HG03280 (cell line): ENCODE data around the gene ZFYVE21.

Experiments
- ATAC-seq: cut with Tn5 transposase; IDR thresholded peaks from one replicate; pipeline ENCODE4 v1.9.1; 2021; ENCODE audit warnings: mild to moderate bottlenecking, moderate library complexity; ENCODE audit not compliant: unreplicated experiment

Gene ZFYVE21

GRCh38 chr14:103704708-103705107 lies 10.9 kb upstream of the ZFYVE21 start:
- ATAC-seq = no peak

GRCh38 chr14:103705118-103705503 lies 10.5 kb upstream of the ZFYVE21 start:
- no peak for ATAC-seq

GRCh38 chr14:103705504-103706284 lies 9.9 kb upstream of the ZFYVE21 start:
- no peak for ATAC-seq

DNA sequence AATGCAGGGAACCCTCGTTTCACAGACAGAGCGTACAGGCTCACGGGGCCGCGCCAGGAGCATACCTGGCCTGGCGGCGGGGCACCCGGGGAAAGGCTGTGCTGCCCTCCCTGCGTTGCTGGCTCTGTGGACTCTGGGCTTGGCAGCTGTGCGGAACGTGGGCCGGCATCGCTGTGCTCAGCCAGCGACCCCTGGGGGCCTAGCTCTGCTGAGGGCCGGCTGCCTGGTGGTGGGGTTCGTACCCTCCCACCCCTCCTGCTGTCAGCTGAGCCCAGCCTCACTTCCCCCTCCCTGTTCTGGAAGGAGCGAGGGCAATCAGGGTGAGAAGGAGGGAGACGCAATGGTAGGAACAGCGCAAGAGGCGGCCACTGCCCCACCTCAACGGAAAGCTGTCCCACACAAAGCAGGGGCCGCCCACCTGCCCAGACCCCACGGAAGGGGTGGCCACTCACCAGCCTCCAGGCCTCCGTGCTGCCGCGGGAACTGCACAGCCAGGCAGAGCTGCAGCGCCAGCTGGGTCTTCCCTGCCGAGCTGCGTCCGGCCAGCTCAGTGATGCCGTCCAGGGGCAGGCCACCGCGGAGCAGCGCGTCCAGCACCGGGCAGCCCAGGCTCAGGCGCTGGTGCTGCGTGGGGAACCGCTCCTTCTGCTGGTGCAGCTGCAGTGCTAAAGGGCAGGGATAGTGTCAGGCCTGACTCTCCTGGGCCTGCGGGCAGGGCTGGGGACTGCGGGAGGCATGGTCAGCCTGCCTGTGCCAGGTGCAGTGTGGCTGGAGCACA lies 8.9 kb upstream of the ZFYVE21 start:
- ATAC-seq = no peak

GRCh38 chr14:103707329-103708263 lies 8.0 kb upstream of the ZFYVE21 start:
- ATAC-seq = no peak

DNA sequence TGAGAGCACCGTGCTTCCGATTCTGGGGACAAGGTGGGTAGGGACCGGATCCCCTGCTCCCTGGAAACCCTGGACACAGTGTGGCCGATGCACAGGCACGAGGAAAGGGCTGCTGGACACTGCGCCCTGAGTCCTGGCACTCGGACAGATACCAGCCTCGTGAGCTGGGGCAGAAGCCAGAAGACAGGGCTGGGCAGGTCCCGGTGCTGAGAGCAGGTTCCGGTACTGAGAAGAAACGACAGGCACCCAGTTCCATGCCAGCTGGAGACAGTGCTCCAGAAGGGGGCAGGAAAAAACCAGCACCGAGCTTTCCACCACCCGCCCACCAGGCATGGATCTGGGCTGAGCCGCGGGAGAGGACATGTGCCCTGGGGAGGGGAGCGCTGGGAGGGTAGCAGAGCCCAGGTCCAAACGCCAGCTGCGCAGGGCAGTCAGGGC lies 6.8 kb upstream of the ZFYVE21 start:
- no peak for ATAC-seq

GRCh38 chr14:103709814-103710213 lies 5.8 kb upstream of the ZFYVE21 start:
- no peak for ATAC-seq

DNA sequence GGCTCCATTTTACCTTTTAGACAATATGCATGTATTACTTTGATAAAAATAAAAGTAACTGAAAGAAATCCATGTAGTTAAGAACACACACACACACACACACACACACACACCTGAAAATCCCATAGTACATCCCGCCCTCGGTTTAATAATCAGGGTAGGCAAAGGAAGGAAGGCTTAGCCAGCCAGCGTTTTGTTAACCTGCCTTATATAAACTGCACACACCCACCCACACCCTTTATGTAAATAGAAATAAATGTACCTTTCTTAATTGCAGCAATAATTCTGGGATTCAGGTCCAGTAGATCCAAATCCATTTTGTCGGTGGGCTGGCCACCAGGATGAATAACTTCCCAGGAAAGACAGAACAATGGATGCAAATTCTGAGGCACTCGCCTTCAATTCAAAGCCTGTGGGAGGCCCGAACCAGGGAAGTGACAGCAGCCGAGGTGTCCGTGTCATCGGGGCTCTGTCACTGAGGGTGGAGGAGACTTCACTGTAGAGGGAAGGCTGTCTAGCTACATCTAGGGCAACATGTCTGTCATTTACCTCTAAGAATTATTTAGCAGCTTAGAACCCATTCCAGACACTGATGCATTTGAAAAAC lies 4.7 kb upstream of the ZFYVE21 start:
- no peak for ATAC-seq

DNA sequence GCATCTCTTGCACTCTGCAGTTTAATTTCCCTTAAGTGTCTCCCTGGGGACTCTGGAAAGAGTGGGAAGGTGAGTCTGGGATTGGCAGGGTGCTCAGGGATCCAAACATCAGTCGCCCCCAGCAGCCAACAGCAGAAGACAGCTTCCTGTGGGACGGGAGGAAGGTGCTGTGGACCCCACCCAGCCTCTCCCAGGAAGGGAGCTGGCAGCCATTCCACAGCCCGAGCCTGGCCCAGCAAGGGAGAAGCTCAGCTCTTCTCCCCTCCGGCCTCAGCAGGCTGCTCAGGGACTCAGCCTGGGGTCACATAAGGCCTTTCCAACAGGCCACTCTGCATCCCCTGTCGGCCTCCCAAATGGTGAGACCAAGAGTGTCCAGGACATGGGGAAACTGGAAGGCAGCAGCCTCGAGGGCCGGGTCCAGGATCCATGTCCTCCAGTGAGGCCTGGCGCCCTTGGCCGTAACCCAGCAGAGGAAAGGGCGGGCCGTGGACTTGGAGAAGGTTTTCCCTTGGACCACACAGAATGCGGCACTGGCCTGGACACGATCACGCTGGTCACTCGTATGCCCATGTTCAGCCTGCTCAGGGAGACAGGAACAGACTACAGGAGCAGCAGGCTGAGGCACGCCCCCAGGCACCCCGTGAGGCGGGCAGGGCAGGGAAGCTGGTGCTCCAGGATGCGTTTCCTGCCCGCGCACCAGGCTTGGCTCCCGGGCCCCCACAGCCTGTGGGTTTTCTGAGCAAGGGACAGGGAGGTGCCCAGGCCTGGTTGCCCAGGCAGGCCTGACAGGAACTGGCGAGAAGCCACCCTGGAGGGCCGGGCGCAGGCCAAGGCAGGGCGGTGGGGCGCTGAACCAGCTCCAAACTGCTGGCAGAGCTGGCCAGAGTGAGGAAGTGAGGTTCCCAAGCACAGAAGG lies 3.8 kb upstream of the ZFYVE21 start:
- ATAC-seq = no peak

GRCh38 chr14:103712633-103713247 lies 2.9 kb upstream of the ZFYVE21 start:
- ATAC-seq = no peak

DNA sequence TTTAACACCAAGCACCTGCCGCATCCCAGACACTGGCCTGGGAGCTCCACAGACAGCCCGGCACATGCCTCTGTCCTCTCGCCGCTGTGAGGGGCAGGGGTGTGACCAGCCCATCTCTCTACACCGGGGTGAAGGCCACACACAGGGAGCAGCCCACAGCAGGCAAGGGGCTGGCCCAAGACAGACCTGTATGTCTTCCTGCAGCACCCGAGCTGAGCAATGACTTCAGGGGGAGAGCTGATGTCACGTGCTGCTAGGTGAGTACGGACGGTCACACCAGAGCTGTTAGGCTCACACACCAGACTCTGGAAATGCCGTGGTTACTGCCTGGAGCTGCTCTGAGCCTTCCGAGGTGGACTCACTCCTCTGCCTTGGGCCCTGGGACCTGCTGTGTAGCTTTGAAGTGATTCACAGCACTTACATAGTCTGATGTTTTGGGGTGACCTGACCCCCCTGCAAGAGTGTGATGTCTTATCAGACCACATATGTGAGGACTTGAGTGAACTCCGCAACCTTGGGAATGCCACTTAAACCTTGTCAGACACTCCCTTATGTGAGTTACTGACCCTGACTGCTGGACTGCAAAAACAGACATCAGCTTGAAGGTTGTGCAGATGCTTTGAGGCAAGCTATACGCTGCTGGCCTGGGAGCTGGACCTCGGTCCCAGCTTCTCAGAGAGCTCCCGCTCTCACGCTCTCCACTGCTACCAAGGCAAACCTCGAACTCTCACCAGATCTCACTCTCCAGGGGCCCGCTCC lies 2.1 kb upstream of the ZFYVE21 start:
- ATAC-seq = no peak

GRCh38 chr14:103714063-103714724 lies 1.4 kb upstream of the ZFYVE21 start:
- no peak for ATAC-seq

- ATAC-seq = no peak
Measured at GRCh38 chr14:103716091-103716801, 636 bp downstream of the ZFYVE21 start.

GRCh38 chr14:103716899-103717411 lies 1.3 kb downstream of the ZFYVE21 start:
- no peak for ATAC-seq

GRCh38 chr14:103718572-103718971 lies 3.0 kb downstream of the ZFYVE21 start:
- no peak for ATAC-seq

DNA sequence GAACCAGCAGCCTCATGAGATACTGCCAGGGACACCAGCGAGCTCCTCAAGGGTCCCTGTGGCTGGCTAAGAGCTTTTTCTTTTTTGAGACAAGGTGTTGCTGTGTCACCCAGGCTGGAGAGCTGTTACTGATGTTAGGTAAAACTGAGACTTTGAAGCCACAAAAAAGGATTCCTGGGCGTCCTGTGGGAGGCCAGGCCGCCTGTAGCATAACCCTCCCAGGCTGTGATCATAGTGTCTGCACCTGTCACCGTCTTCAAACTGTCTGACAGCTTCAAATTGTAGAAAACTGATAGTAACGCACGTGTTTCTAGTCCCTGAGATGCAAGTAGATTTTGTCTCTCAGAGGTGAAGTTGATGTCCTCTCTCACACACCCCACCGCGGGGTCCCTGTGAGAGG lies 4.1 kb downstream of the ZFYVE21 start:
- ATAC-seq = no peak
